ENCODE data around the gene CFAP141.

- TF ChIP-seq CTCF (IDR thresholded peaks at IDR 0.05; ENCODE audit: poor library complexity, severe bottlenecking) (no peak), SMC3 (conservative IDR thresholded peaks at IDR 0.05; ENCODE audit: poor library complexity) (no peak), POLR2AphosphoS5 (IDR thresholded peaks at IDR 0.05) (no peak), EZH2 (IDR thresholded peaks at IDR 0.05; ENCODE audit: borderline replicate concordance, insufficient read depth, low read length, poor library complexity, severe bottlenecking) (no peak)
- TF ChIP-seq, protein P1, sequence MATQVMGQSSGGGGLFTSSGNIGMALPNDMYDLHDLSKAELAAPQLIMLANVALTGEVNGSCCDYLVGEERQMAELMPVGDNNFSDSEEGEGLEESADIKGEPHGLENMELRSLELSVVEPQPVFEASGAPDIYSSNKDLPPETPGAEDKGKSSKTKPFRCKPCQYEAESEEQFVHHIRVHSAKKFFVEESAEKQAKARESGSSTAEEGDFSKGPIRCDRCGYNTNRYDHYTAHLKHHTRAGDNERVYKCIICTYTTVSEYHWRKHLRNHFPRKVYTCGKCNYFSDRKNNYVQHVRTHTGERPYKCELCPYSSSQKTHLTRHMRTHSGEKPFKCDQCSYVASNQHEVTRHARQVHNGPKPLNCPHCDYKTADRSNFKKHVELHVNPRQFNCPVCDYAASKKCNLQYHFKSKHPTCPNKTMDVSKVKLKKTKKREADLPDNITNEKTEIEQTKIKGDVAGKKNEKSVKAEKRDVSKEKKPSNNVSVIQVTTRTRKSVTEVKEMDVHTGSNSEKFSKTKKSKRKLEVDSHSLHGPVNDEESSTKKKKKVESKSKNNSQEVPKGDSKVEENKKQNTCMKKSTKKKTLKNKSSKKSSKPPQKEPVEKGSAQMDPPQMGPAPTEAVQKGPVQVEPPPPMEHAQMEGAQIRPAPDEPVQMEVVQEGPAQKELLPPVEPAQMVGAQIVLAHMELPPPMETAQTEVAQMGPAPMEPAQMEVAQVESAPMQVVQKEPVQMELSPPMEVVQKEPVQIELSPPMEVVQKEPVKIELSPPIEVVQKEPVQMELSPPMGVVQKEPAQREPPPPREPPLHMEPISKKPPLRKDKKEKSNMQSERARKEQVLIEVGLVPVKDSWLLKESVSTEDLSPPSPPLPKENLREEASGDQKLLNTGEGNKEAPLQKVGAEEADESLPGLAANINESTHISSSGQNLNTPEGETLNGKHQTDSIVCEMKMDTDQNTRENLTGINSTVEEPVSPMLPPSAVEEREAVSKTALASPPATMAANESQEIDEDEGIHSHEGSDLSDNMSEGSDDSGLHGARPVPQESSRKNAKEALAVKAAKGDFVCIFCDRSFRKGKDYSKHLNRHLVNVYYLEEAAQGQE (IDR thresholded peaks at IDR 0.05; ENCODE audit: borderline replicate concordance), result no peak
Measured at GRCh38 chr1:154174654-154175053, 31.5 kb downstream of the CFAP141 start.
